Measurements from ENCODE around the gene RGL4. TPM values are rescaled to one million over a fixed set of nuclear protein-coding genes. Genes with fewer than 3 reads are reported as not detected.

RGL4 gene
- total RNA-seq, 2 donors from 2014 or later: not detected

- no peaks in the 10 kb centered on the region for H3K9me3 ChIP-seq
- H3K4me1 ChIP-seq (ENCODE audit: control insufficient read depth in 1 of 2, low read depth in 2 of 2): no peaks in the 10 kb centered on the region
- H3K27me3 ChIP-seq (replicated peaks; ENCODE audit: insufficient read depth): no peaks in the 10 kb centered on the region
- no peak overlapping the region for H3K4me3 ChIP-seq
- no peak for DNase-seq (ENCODE audit: low spot score)
- H3K27ac ChIP-seq: no peak overlapping the region
- ATAC-seq (ENCODE audit: insufficient number of reproducible peaks, low FRiP score, low read depth): no peak
- TF ChIP-seq CTCF (IDR thresholded peaks at IDR 0.05): no peak
- peaks cover 2% of the 10 kb centered on the region for H3K36me3 ChIP-seq
Observed at GRCh38 chr22:23677701-23677995, 13.2 kb upstream of the RGL4 start.

GRCh38 chr22:23678133-23678532 is 12.7 kb upstream of the RGL4 start:
- H3K36me3 ChIP-seq: peaks cover 5% of the 10 kb centered on the region
- DNase-seq (ENCODE audit: low spot score): no peak
- no peaks in the 10 kb centered on the region for H3K4me1 ChIP-seq (ENCODE audit: control insufficient read depth in 1 of 2, low read depth in 2 of 2)
- H3K27me3 ChIP-seq (replicated peaks; ENCODE audit: insufficient read depth): no peaks in the 10 kb centered on the region
- H3K4me3 ChIP-seq: no peak overlapping the region
- no peak for ATAC-seq (ENCODE audit: insufficient number of reproducible peaks, low FRiP score, low read depth)
- H3K9me3 ChIP-seq: no peaks in the 10 kb centered on the region
- no peak for TF ChIP-seq CTCF (IDR thresholded peaks at IDR 0.05)
- H3K27ac ChIP-seq: no peak overlapping the region

GRCh38 chr22:23681026-23681809 is 9.6 kb upstream of the RGL4 start:
- H3K4me3 ChIP-seq: no peak overlapping the region
- DNase-seq (ENCODE audit: low spot score): no peak
- no peaks in the 10 kb centered on the region for H3K9me3 ChIP-seq
- H3K4me1 ChIP-seq (ENCODE audit: control insufficient read depth in 1 of 2, low read depth in 2 of 2): no peaks in the 10 kb centered on the region
- H3K36me3 ChIP-seq: peaks cover 10% of the 10 kb centered on the region
- no peak for TF ChIP-seq CTCF (IDR thresholded peaks at IDR 0.05)
- no peaks in the 10 kb centered on the region for H3K27me3 ChIP-seq (replicated peaks; ENCODE audit: insufficient read depth)
- no peak overlapping the region for H3K27ac ChIP-seq
- no peak for ATAC-seq (ENCODE audit: insufficient number of reproducible peaks, low FRiP score, low read depth)

GRCh38 chr22:23682077-23682476 is 8.7 kb upstream of the RGL4 start:
- no peaks in the 10 kb centered on the region for H3K9me3 ChIP-seq
- TF ChIP-seq CTCF (IDR thresholded peaks at IDR 0.05): no peak
- H3K27ac ChIP-seq: no peak overlapping the region
- H3K27me3 ChIP-seq (replicated peaks; ENCODE audit: insufficient read depth): no peaks in the 10 kb centered on the region
- peaks cover 10% of the 10 kb centered on the region for H3K36me3 ChIP-seq
- no peak for DNase-seq (ENCODE audit: low spot score)
- ATAC-seq (ENCODE audit: insufficient number of reproducible peaks, low FRiP score, low read depth): no peak
- no peaks in the 10 kb centered on the region for H3K4me1 ChIP-seq (ENCODE audit: control insufficient read depth in 1 of 2, low read depth in 2 of 2)
- H3K4me3 ChIP-seq: no peak overlapping the region

- no peak overlapping the region for H3K4me3 ChIP-seq
- TF ChIP-seq CTCF (IDR thresholded peaks at IDR 0.05): no peak
- peaks cover 10% of the 10 kb centered on the region for H3K36me3 ChIP-seq
- ATAC-seq (ENCODE audit: insufficient number of reproducible peaks, low FRiP score, low read depth): no peak
- no peak for DNase-seq (ENCODE audit: low spot score)
- no peaks in the 10 kb centered on the region for H3K4me1 ChIP-seq (ENCODE audit: control insufficient read depth in 1 of 2, low read depth in 2 of 2)
- H3K27me3 ChIP-seq (replicated peaks; ENCODE audit: insufficient read depth): no peaks in the 10 kb centered on the region
- no peak overlapping the region for H3K27ac ChIP-seq
- H3K9me3 ChIP-seq: no peaks in the 10 kb centered on the region
Observed at GRCh38 chr22:23682827-23683355, 7.9 kb upstream of the RGL4 start.
